ENCODE data around the gene DNMT3A.

The DNMT3A gene

GRCh38 chr2:25373269-25373981, 31.7 kb upstream of the DNMT3A start:
- no peak for DNase-seq (ENCODE audit: low read depth, low spot score)

GRCh38 chr2:25372405-25373268, 30.9 kb upstream of the DNMT3A start:
- no peak for DNase-seq (ENCODE audit: low read depth, low spot score)

GRCh38 chr2:25371253-25372241, 29.8 kb upstream of the DNMT3A start:
- DNase-seq (ENCODE audit: low read depth, low spot score): no peak

GRCh38 chr2:25369876-25370275, 28.2 kb upstream of the DNMT3A start:
- DNase-seq (ENCODE audit: low read depth, low spot score): no peak

- DNase-seq (ENCODE audit: low read depth, low spot score): no peak
Measured at GRCh38 chr2:25369439-25369838, 27.7 kb upstream of the DNMT3A start.

DNA sequence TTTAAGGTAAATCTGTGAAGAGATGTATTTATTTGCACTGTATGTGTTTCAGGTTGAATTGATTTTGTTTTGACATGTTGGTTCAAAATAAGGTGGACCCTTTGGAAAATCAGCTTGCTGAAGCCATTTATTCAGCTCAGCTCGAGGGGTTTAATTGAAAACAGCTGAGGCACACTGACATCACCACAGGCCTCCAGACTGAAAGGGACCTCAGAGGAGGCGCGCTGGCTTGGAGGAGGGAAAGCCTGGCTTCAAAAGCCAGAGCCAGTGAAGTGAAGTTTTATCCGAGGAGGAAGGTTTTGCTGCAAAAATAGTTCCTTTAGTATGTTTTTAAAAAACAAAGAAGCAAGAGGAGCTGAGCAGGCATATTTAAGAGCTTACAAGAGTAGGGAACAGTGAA, 26.9 kb upstream of the DNMT3A start:
- DNase-seq (ENCODE audit: low read depth, low spot score): no peak

- DNase-seq (ENCODE audit: low read depth, low spot score): no peak
Measured at GRCh38 chr2:25367296-25367695, 25.6 kb upstream of the DNMT3A start.

DNA sequence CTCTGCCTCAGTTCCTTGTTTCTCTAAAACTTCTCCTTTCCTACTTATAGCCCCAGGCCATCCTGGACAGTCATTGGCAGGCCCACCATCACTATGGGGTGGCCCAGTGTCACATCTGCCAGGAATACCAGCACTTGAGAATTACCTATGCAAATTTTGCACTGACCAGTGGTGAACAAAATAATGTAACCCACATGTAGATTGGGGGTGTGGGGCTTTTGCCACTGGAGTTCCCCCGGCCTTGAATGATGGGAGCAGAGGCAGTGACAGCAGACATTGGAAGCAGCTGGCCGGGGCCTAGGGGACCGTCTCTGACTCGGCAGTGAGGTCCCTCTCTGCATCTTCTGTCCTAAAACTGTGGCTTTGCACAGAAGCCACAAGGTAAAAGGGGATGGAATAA, 24.9 kb upstream of the DNMT3A start:
- no peak for DNase-seq (ENCODE audit: low read depth, low spot score)

DNA sequence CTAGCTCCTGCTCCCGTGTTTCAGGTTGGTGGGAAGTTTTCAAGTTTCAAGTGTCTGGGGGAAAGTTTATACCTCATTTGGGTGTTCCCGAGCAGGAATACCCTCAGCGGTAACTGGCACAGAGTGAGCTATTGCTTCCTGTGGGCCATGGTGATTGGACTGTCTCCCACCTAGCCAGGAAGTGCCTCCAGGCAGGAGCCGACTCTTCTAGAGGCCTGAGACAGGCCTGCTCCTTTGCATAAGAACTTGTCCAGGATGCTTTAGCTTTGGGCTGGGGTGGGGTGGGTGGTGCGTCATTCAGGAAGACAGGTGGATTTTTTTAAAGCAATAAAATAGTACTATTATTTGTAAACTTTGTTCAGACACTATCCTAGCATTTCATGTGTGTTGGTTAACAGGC, 23.5 kb upstream of the DNMT3A start:
- DNase-seq (ENCODE audit: low read depth, low spot score): no peak

DNA sequence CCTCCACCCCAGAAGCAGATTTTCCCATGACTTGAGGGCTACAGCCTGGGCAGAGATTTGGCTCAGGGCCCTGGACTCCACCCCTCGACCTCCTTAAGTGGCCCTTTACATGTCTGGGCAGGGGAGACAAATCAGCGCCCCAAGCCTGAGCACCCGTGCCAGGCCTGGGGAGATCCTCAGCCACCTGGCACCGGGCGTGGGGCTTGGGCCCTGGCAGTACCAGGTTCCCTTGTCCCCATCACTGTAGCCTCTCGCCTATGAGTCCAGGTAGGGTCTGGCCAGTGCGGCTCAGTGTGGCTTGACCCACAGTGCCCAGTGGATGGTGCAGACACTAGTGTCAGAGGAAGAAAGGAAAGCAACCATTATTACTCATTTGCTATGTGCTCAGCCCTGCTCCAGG, 22.0 kb upstream of the DNMT3A start:
- DNase-seq (ENCODE audit: low read depth, low spot score): no peak

- DNase-seq (ENCODE audit: low read depth, low spot score): peak; percentile 23
Measured at GRCh38 chr2:25362434-25363145, 20.9 kb upstream of the DNMT3A start.

DNA sequence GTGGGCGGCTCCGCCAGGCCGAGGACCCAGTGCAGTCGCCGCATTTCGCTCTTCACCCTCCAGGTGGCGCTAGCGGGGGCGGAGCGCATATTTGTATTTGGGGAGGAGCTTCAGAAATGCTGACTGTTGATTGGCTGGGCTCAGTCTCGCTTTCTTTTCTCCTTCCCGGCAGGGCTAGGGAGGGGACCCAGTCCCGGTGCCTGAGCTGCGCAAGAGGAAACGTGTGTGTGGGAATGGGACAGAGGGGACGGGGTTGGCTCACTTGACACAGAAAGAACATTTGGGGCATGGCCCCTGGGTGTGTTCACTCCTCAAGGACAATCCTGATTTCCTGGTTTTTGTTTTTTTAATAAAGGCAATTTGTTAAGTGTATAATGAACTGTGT, 20.3 kb upstream of the DNMT3A start:
- DNase-seq (ENCODE audit: low read depth, low spot score): peak; percentile 93

DNA sequence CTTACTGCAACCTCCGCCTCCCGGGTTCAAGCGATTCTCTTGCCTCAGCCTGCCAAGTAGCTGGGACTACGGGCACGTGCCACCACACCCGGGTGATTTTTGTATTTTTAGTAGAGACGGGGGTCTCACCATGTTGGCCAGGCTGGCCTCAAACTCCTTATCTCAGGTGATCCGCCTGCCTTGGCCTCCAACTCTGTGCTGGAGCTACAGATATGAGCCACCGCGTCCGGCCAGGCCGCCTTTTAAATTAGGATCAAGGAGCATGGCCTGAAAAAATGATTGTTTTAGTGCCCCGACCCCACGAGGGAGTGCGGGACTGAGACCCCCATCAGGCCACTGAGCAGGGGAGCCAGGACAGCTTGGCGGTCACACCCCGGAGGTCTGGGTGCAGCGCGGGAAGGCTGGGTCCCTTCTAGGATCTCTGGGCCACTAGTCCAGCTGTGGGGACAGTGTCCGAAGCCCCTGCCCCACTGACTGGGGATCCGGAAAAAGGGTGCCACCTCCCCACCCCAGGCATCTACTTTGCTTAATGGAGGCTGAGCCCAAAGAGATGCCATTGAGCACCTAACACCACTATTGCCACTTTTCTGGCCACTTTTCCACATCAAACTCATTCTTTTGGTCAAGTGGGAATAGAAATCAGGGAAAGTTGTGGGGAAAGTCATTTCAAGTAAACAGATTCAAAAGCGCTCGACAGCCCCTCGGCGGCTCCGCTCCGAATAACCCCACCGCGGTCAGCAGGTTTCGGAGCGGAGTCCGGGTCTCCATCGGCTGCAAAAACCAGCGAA, 19.7 kb upstream of the DNMT3A start:
- DNase-seq (ENCODE audit: low read depth, low spot score): no peak

- DNase-seq (ENCODE audit: low read depth, low spot score): no peak
Measured at GRCh38 chr2:25358836-25359235, 17.1 kb upstream of the DNMT3A start.

DNA sequence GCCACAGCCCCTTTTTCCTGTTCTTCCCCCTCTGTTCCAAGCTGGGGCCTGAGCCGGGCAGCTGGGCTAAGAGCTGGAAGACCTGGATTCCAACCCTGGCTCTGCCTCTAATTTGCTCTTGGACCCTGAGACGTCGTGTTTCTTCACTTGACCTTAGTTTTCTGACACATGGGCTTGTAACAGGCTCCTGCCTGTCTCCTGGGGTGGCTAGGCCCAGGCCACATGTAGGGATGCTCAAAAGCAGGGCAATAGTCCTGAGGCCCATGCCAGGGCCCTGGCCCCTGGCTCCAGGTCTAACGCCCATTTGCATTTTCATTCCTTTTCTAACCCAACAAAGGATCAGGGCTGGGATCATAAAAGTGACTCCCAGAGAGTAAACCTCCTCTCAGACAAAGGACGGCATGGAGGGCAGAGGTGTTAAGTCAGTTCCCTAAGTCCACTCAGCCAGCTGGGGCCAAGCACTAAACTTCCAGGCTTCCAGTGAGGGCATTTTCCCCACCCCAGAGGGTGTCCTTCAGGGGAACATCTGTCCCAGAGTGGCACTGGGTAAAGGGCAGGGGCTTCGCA, 16.6 kb upstream of the DNMT3A start:
- no peak for DNase-seq (ENCODE audit: low read depth, low spot score)

DNA sequence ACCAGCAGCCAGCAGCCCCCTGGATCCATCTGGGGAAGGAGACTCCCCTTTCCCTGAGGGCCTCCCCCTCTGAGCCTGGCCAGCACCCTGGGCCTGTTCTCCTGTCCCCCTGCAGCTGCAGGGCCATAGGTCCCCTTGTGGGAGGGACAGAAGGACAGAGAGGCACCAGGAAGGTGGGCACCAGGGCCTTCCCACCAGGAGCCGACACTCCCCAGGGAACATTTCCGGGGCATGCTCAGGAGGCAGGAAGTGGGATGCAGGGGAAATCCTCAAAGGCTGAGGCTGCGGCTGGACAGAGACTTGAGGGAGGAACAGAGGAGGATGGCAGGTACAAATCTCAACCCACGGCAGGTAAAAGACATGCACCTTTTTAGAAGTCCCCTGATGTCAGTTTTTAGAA, 14.4 kb upstream of the DNMT3A start:
- DNase-seq (ENCODE audit: low read depth, low spot score): no peak

DNA sequence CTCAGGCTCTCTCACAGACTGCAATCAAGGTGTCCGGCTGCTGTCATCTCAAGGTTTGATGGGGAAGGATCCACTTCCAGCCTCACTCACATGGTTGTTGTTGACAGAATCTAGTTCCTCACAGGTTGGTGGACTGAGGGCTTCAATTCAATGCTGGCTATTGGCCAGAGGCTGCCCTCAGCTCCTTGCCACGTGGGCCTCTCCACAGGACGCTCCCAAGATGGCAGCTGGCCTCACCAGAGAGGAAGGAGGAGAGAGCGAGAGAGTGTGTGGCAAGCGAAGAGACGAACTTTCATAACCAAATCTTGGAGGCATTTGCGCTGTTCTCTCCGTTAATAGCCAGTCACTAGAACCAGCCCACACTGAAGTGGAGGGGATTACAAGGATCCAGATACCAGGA, 13.5 kb upstream of the DNMT3A start:
- no peak for DNase-seq (ENCODE audit: low read depth, low spot score)

DNA sequence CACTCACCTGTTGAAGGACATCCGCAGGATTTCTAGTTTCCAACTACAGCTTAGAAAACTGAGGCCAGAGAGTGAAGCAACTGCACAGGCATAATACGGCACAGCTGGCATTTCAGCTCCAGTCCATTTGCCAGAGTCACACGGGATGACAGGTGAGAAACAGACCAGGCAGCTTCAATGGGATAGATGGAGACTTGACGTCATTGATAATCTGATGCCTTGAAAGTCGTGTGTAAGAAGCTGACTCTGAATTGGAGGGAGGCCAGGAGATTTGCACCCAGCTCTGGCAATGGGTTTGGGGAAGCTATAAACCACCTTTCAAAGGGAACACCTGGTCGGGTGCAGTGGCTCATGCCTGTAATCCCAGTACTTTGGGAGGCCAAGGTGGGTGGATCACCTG, 12.4 kb upstream of the DNMT3A start:
- DNase-seq (ENCODE audit: low read depth, low spot score): no peak

DNA sequence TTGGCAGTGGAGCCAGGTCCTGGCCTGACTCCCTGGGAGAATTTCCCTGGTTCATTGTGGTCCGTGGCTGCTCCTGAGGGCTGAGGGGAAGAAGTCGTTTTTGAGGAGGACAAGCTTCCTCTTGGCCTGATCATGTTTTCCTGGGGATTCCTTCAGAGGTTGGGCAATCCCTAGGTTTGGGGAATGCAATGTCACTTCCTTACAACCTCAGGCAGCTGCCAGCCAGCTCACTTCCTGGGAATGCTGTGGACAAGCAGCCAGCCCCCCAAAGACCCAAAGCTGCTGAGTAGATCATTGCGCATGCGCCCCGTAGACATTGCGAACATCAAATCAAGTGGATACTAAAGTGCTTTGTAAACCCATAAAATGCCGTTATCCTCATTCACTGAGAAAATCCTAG, 7.7 kb upstream of the DNMT3A start:
- DNase-seq (ENCODE audit: low read depth, low spot score): no peak

DNA sequence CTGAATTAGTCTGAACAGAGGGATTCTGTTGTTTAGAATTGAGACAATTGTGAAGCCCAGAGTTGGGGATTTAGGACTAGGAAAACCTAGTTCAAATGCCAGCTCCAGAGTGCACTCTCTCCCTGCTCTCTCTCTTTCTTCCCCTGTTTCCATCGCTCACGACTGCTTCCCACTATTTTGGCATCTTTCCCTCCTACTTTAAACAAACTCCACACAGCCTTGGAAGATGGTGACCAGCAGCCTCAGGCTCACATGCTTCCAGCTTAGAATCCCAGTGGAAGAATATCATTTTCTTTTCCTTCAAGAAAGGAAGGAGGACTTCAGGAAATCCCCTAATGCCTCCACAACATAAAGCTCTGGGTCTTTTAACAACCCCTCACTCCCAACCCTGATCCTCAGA, 6.1 kb upstream of the DNMT3A start:
- no peak for DNase-seq (ENCODE audit: low read depth, low spot score)
